ENCODE data around the gene TIRAP. TPM values are rescaled to one million over a fixed set of nuclear protein-coding genes. Genes with fewer than 3 reads are reported as not detected.

TIRAP gene
- total RNA-seq, 1 donor from 2014 or later: 2.1 TPM

- no peak for TF ChIP-seq CTCF (IDR thresholded peaks at IDR 0.05; ENCODE audit: insufficient read depth, low read length, severe bottlenecking)
- H3K36me3 ChIP-seq (ENCODE audit: control insufficient read depth, insufficient read depth, low read length): no peaks in the 10 kb centered on the region
- DNase-seq (ENCODE audit: low read depth) (no peak), FAIRE-seq (no peak)
- no peaks in the 10 kb centered on the region for H3K27me3 ChIP-seq (ENCODE audit: control insufficient read depth, insufficient read depth, low read length)
- H3K4me3 ChIP-seq (ENCODE audit: low read depth, low read length): no peak overlapping the region
Measured at GRCh38 chr11:126310992-126311310, 28.1 kb downstream of the TIRAP start.

GRCh38 chr11:126311401-126312291 is 28.8 kb downstream of the TIRAP start:
- DNase-seq (ENCODE audit: low read depth) (no peak), FAIRE-seq (no peak)
- Histone ChIP-seq H3K27me3 (ENCODE audit: control insufficient read depth, insufficient read depth, low read length) (no peaks in the 10 kb centered on the region), H3K36me3 (ENCODE audit: control insufficient read depth, insufficient read depth, low read length) (no peaks in the 10 kb centered on the region), H3K4me3 (ENCODE audit: low read depth, low read length) (no peak overlapping the region)
- TF ChIP-seq CTCF (IDR thresholded peaks at IDR 0.05; ENCODE audit: insufficient read depth, low read length, severe bottlenecking): no peak

GRCh38 chr11:126312961-126313360 is 30.1 kb downstream of the TIRAP start:
- no peak for TF ChIP-seq CTCF (IDR thresholded peaks at IDR 0.05; ENCODE audit: insufficient read depth, low read length, severe bottlenecking)
- no peak for DNase-seq (ENCODE audit: low read depth)
- Histone ChIP-seq H3K4me3 (ENCODE audit: low read depth, low read length) (no peak overlapping the region), H3K36me3 (ENCODE audit: control insufficient read depth, insufficient read depth, low read length) (no peaks in the 10 kb centered on the region), H3K27me3 (ENCODE audit: control insufficient read depth, insufficient read depth, low read length) (no peaks in the 10 kb centered on the region)
- no peak for FAIRE-seq

GRCh38 chr11:126313826-126314225 is 30.9 kb downstream of the TIRAP start:
- no peak for FAIRE-seq
- TF ChIP-seq CTCF (IDR thresholded peaks at IDR 0.05; ENCODE audit: insufficient read depth, low read length, severe bottlenecking): no peak
- no peaks in the 10 kb centered on the region for H3K36me3 ChIP-seq (ENCODE audit: control insufficient read depth, insufficient read depth, low read length)

GRCh38 chr11:126317432-126317755 is 34.5 kb downstream of the TIRAP start:
- no peak for TF ChIP-seq CTCF (IDR thresholded peaks at IDR 0.05; ENCODE audit: insufficient read depth, low read length, severe bottlenecking)
- FAIRE-seq: no peak
- no peak for DNase-seq (ENCODE audit: low read depth)
- no peaks in the 10 kb centered on the region for H3K27me3 ChIP-seq (ENCODE audit: control insufficient read depth, insufficient read depth, low read length)
- H3K4me3 ChIP-seq (ENCODE audit: low read depth, low read length): no peak overlapping the region
- H3K36me3 ChIP-seq (ENCODE audit: control insufficient read depth, insufficient read depth, low read length): no peaks in the 10 kb centered on the region

More at GRCh38 chr11:126313826-126314225, 30.9 kb downstream of the TIRAP start:
- Histone ChIP-seq H3K4me3 (ENCODE audit: low read depth, low read length) (no peak overlapping the region), H3K27me3 (ENCODE audit: control insufficient read depth, insufficient read depth, low read length) (no peaks in the 10 kb centered on the region)
- DNase-seq (ENCODE audit: low read depth): no peak

Data from bronchial epithelial cell (primary cell).